SK-N-MC (cell line): Measurements from ENCODE around the gene ZNF516.

Source experiments
- EZH2 ChIP-seq: fragments of 200-600 bp; sonication (generic); IDR thresholded peaks from one replicate; pipeline ENCODE4 v1.6.1; 2017; ENCODE audit warnings: antibody characterized with exemption
- FOXP2 ChIP-seq: optimal IDR thresholded peaks from 2 replicates; pipeline ENCODE3; 2011; ENCODE audit warnings: mild to moderate bottlenecking, moderate library complexity; ENCODE audit not compliant: insufficient read depth; ENCODE audit errors: extremely low read length, control extremely low read depth
- POLR2AphosphoS5 ChIP-seq: IDR thresholded peaks from 2 replicates; pipeline ENCODE4 v1.6.1; 2012; ENCODE audit warnings: mild to moderate bottlenecking, low read depth, low read length, borderline replicate concordance

DNA sequence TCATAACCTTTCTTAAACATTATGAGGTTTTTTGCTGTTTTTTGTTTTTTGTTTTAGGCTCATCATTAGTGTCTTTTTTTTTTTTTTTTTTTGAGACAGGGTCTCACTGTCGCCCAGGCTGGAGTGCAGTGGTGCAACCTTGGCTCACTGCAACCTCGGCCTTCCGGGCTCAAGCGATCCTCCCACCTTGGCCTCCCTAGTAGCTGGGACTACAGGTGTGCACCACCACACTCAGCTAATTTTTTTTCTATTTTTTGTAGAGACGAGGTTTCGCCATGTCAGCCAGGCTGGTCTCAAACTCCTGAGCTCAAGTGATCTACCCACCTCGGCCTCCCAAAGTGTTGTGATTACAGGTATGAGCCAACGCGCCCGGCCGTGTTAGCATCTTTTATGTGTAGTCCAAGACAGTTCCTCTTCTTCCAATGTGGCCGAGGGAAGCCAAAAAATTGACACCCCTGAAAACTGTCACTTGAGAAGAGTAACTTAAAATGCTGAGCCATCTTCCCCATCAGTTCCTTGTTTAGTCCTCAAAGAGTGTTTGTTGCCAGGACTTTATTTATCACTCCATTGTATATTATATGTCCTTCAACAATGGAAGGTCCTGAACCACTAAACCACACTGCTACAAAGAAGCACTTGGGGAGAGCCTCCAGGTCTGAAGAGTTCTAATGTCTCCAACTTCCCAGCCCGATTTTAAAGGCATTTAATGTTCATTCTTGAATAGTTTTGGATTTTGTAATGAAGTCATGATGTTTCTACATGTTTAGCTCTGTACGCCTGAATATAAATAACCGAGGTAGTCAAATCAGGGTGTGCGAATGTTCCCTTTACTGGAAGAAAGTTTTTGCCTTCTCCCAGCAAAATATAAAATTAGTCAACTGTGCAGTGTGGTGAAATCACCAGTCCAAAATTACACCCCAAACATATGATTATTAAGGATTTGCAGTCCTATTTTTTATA, 26.4 kb downstream of the ZNF516 start:
- TF ChIP-seq EZH2 = no peak
- TF ChIP-seq POLR2AphosphoS5 = no peak
- no peak for TF ChIP-seq FOXP2
